GM12874 (cell line): ENCODE measurements around the gene FHL2.

ENCODE experiments used
- CTCF ChIP-seq: IDR thresholded peaks from 2 replicates; pipeline ENCODE4 v1.5.1; 2011; ENCODE audit warnings: low read depth, mild to moderate bottlenecking, control low read depth, low read length, moderate library complexity; ENCODE audit not compliant: insufficient read depth

FHL2 gene

GRCh38 chr2:105380432-105381100 is 18.3 kb downstream of the FHL2 start:
- TF ChIP-seq CTCF = no peak

GRCh38 chr2:105379741-105380186 is 19.1 kb downstream of the FHL2 start:
- TF ChIP-seq CTCF = no peak

- no peak for TF ChIP-seq CTCF
These were observed 19.9 kb downstream of the FHL2 start for GRCh38 chr2:105378921-105379383.

- TF ChIP-seq CTCF = no peak
These were observed 20.5 kb downstream of the FHL2 start for GRCh38 chr2:105378276-105378840.

- TF ChIP-seq CTCF = no peak
These were observed 21.0 kb downstream of the FHL2 start for GRCh38 chr2:105377871-105378270.

GRCh38 chr2:105376789-105377240 is 22.0 kb downstream of the FHL2 start:
- TF ChIP-seq CTCF = no peak

GRCh38 chr2:105376010-105376409 is 22.8 kb downstream of the FHL2 start:
- no peak for TF ChIP-seq CTCF
